ENCODE results near the gene SPATA17. TPM values are rescaled to one million over a fixed set of nuclear protein-coding genes. Genes with fewer than 3 reads are reported as not detected.

SPATA17 gene
- total RNA-seq, 3 donors from 2014 or later (not counting 1 experiment from before 2014, with no cell fraction given), result not detected

GRCh38 chr1:217856342-217857034 is 225.3 kb downstream of the SPATA17 start:
- no peak overlapping the region for H3K27ac ChIP-seq (ENCODE audit: low read length)
- no peaks in the 10 kb centered on the region for H3K36me3 ChIP-seq (ENCODE audit: control insufficient read depth, insufficient read depth, low read length)
- H3K27ac Mint-ChIP-seq, result no peak overlapping the region
- TF ChIP-seq CTCF (IDR thresholded peaks at IDR 0.05), result no peak
- H3K4me1 Mint-ChIP-seq, result no peaks in the 10 kb centered on the region
- DNase-seq (no peak), ATAC-seq (no peak)
- H3K9me3 ChIP-seq (ENCODE audit: control insufficient read depth, insufficient read depth, low read length), result no peaks in the 10 kb centered on the region
- peaks cover 15 to 30% of the 10 kb centered on the region in 2 donors for H3K9me3 Mint-ChIP-seq
- intact Hi-C loops (cut with micrococcal nuclease), result no loop called here
- WGBS (ENCODE audit: insufficient coverage), result 73% methylated on average over 4 of the region's 6 CpGs
- H3K27me3 Mint-ChIP-seq (ENCODE audit: low read depth in 2 of 2), result no peaks in the 10 kb centered on the region
- no peaks in the 10 kb centered on the region for H3K27me3 ChIP-seq (ENCODE audit: control insufficient read depth, insufficient read depth, low read length)
- no peak overlapping the region for H3K4me3 ChIP-seq (ENCODE audit: low read length)
- H3K4me1 ChIP-seq (ENCODE audit: control insufficient read depth, insufficient read depth, low read length), result no peaks in the 10 kb centered on the region
- no peak overlapping the region for H3K4me3 Mint-ChIP-seq
- peaks cover 6% of the 10 kb centered on the region for H3K36me3 Mint-ChIP-seq

- H3K27ac Mint-ChIP-seq, result no peak overlapping the region
- WGBS (ENCODE audit: insufficient coverage), result 86% methylated on average over 5 of the region's 5 CpGs
- H3K9me3 Mint-ChIP-seq, result peaks cover 15 to 30% of the 10 kb centered on the region in 2 donors
These were observed 225.9 kb downstream of the SPATA17 start for GRCh38 chr1:217857061-217857460.

GRCh38 chr1:217861658-217862057 is 230.5 kb downstream of the SPATA17 start:
- no peak overlapping the region for H3K27ac Mint-ChIP-seq
- H3K36me3 Mint-ChIP-seq, result peaks cover 6% of the 10 kb centered on the region
- no peak overlapping the region for H3K4me3 ChIP-seq (ENCODE audit: low read length)
- no peaks in the 10 kb centered on the region for H3K27me3 Mint-ChIP-seq (ENCODE audit: low read depth in 2 of 2)
- no peaks in the 10 kb centered on the region for H3K36me3 ChIP-seq (ENCODE audit: control insufficient read depth, insufficient read depth, low read length)
- no CpG with 5 or more reads among the region's 1 CpG for WGBS (ENCODE audit: insufficient coverage)
- peaks cover 9 to 23% of the 10 kb centered on the region in 2 donors for H3K9me3 Mint-ChIP-seq
- no peaks in the 10 kb centered on the region for H3K4me1 Mint-ChIP-seq
- no peak overlapping the region for H3K27ac ChIP-seq (ENCODE audit: low read length)
- TF ChIP-seq CTCF (IDR thresholded peaks at IDR 0.05), result no peak
- H3K4me3 Mint-ChIP-seq, result no peak overlapping the region
- H3K4me1 ChIP-seq (ENCODE audit: control insufficient read depth, insufficient read depth, low read length), result no peaks in the 10 kb centered on the region
- intact Hi-C loops (cut with micrococcal nuclease), result no loop called here
- ATAC-seq, result no peak
- no peaks in the 10 kb centered on the region for H3K9me3 ChIP-seq (ENCODE audit: control insufficient read depth, insufficient read depth, low read length)
- DNase-seq, result no peak
- no peaks in the 10 kb centered on the region for H3K27me3 ChIP-seq (ENCODE audit: control insufficient read depth, insufficient read depth, low read length)

More at GRCh38 chr1:217857061-217857460, 225.9 kb downstream of the SPATA17 start:
- no peak overlapping the region for H3K4me3 Mint-ChIP-seq
- H3K4me1 Mint-ChIP-seq, result no peaks in the 10 kb centered on the region
- H3K4me1 ChIP-seq (ENCODE audit: control insufficient read depth, insufficient read depth, low read length), result no peaks in the 10 kb centered on the region
- H3K27me3 ChIP-seq (ENCODE audit: control insufficient read depth, insufficient read depth, low read length), result no peaks in the 10 kb centered on the region
- intact Hi-C loops (cut with micrococcal nuclease), result no loop called here
- no peak for ATAC-seq
- TF ChIP-seq CTCF (IDR thresholded peaks at IDR 0.05), result no peak
- no peak overlapping the region for H3K27ac ChIP-seq (ENCODE audit: low read length)
- DNase-seq, result no peak
- H3K9me3 ChIP-seq (ENCODE audit: control insufficient read depth, insufficient read depth, low read length), result no peaks in the 10 kb centered on the region
- H3K36me3 ChIP-seq (ENCODE audit: control insufficient read depth, insufficient read depth, low read length), result no peaks in the 10 kb centered on the region
- no peak overlapping the region for H3K4me3 ChIP-seq (ENCODE audit: low read length)
- no peaks in the 10 kb centered on the region for H3K27me3 Mint-ChIP-seq (ENCODE audit: low read depth in 2 of 2)
- H3K36me3 Mint-ChIP-seq, result peaks cover 6% of the 10 kb centered on the region

Data from natural killer cell (primary cell).